IMR-90 (cell line): Measurements from ENCODE around the gene MCAM. TPM values are rescaled to one million over a fixed set of nuclear protein-coding genes. Genes with fewer than 3 reads are reported as not detected.

Experiments used
- ATAC-seq: fragments of 200-7000 bp; cut with Tn5 transposase; 2 replicates; pipeline ENCODE4 v1.9.1; 2020; ENCODE audit warnings: low read depth, mild to moderate bottlenecking, moderate library complexity
- BruUV-seq: library from RNA; stranded (reverse); fragments of 400-500 nt; replicated peaks from 2 replicates; lab custom pipeline; 2021; lab: Mats Ljungman, UMichigan
- CTCF ChIA-PET: fragments of 300-600 bp; formaldehyde crosslinking; extraction: SDS; loops from one replicate; lab custom pipeline; 2021; ENCODE audit warnings: antibody characterized with exemption; lab: Yijun Ruan, JAX
- POLR2A ChIA-PET: fragments of 300-600 bp; sonication (Branson Sonifier 250); formaldehyde crosslinking; loops from one replicate; lab custom pipeline; 2022; ENCODE audit warnings: antibody characterized with exemption; ENCODE audit not compliant: unreplicated experiment; lab: Charles Lee
- DNase-seq: peaks from one replicate; pipeline ENCODE4 v3.0.0; 2013
- H2AFZ ChIP-seq: replicated peaks from 2 replicates; pipeline ENCODE3; 2013; ENCODE audit warnings: low read length, mild to moderate bottlenecking; ENCODE audit not compliant: poor library complexity
- H2AK5ac ChIP-seq: 2 replicates; pipeline ENCODE4 v1.6.1; 2013; ENCODE audit warnings: low read depth, low read length, inconsistent platforms
- H2AK9ac ChIP-seq: replicated peaks from 2 replicates; pipeline ENCODE3; 2013; ENCODE audit warnings: mild to moderate bottlenecking, low read depth, low read length, moderate library complexity; ENCODE audit not compliant: poor library complexity
- H2BK120ac ChIP-seq: 2 replicates; pipeline ENCODE4 v1.6.1; 2013; ENCODE audit warnings: low read depth, low read length, inconsistent platforms
- H2BK15ac ChIP-seq: 3 replicates; pipeline ENCODE4 v1.6.1; 2013; ENCODE audit warnings: low read depth, low read length, inconsistent platforms
- H2BK20ac ChIP-seq: 2 replicates; pipeline ENCODE4 v1.6.1; 2013; ENCODE audit warnings: low read depth, mild to moderate bottlenecking, inconsistent platforms, low read length, moderate library complexity
- H2BK5ac ChIP-seq: 2 replicates; pipeline ENCODE4 v1.6.1; 2013; ENCODE audit warnings: mild to moderate bottlenecking, low read depth, low read length, inconsistent platforms; ENCODE audit not compliant: poor library complexity, severe bottlenecking
- H3K14ac ChIP-seq: replicated peaks from 2 replicates; pipeline ENCODE4 v1.6.1; 2013; ENCODE audit warnings: low read depth, low read length, inconsistent platforms
- H3K18ac ChIP-seq: 2 replicates; pipeline ENCODE4 v1.6.1; 2013; ENCODE audit warnings: low read depth, low read length, control low read depth
- H3K23ac ChIP-seq: 2 replicates; pipeline ENCODE4 v1.6.1; 2013; ENCODE audit warnings: low read depth, low read length, inconsistent platforms
- H3K27ac ChIP-seq: 2 replicates; pipeline ENCODE4 v1.5.1; 2013; ENCODE audit warnings: mild to moderate bottlenecking, control low read depth, low read length; ENCODE audit not compliant: insufficient read depth
- H3K27me3 ChIP-seq: 2 replicates; pipeline ENCODE4 v1.6.1; 2013; ENCODE audit warnings: low read length; ENCODE audit not compliant: control insufficient read depth, insufficient read depth
- H3K36me3 ChIP-seq: 2 replicates; pipeline ENCODE4 v1.6.1; 2013; ENCODE audit warnings: low read length, mixed read lengths; ENCODE audit not compliant: control insufficient read depth, insufficient read depth
- H3K4ac ChIP-seq: 2 replicates; pipeline ENCODE4 v1.6.1; 2013; ENCODE audit warnings: low read depth, low read length, inconsistent platforms
- H3K4me1 ChIP-seq: 2 replicates; pipeline ENCODE4 v1.6.1; 2013; ENCODE audit warnings: low read length, mixed read lengths; ENCODE audit not compliant: control insufficient read depth, insufficient read depth
- H3K4me2 ChIP-seq: 2 replicates; pipeline ENCODE4 v1.6.1; 2013; ENCODE audit warnings: low read depth, mild to moderate bottlenecking, control low read depth, low read length, moderate library complexity
- H3K4me3 ChIP-seq: 2 replicates; pipeline ENCODE4 v1.5.1; 2013; ENCODE audit warnings: low read depth, mild to moderate bottlenecking, control low read depth, low read length, moderate library complexity; ENCODE audit not compliant: insufficient read depth
- H3K56ac ChIP-seq: 2 replicates; pipeline ENCODE4 v1.6.1; 2013; ENCODE audit warnings: low read length, inconsistent platforms; ENCODE audit not compliant: insufficient read depth; ENCODE audit errors: extremely low read depth
- H3K79me1 ChIP-seq, 2 experiments: 2 replicates each; pipeline ENCODE4 v1.6.1; 2013; ENCODE audit warnings: low read length in 2 of 2, inconsistent platforms in 1 of 2, low read depth in 1 of 2
- H3K9ac ChIP-seq: 2 replicates; pipeline ENCODE4 v1.6.1; 2013; ENCODE audit warnings: low read depth, low read length, control low read depth
- H3K9me1 ChIP-seq: 2 replicates; pipeline ENCODE4 v1.6.1; 2013; ENCODE audit warnings: low read length, inconsistent platforms; ENCODE audit not compliant: insufficient read depth
- H3K9me3 ChIP-seq: 2 replicates; pipeline ENCODE4 v1.6.1; 2013; ENCODE audit warnings: low read length; ENCODE audit not compliant: control insufficient read depth, insufficient read depth
- H4K20me1 ChIP-seq: 2 replicates; pipeline ENCODE4 v1.6.1; 2013; ENCODE audit warnings: low read length, inconsistent platforms; ENCODE audit not compliant: insufficient read depth
- H4K5ac ChIP-seq: 2 replicates; pipeline ENCODE4 v1.6.1; 2013; ENCODE audit warnings: mild to moderate bottlenecking, low read depth, low read length, control low read depth
- H4K8ac ChIP-seq, 2 experiments: 2 replicates each; pipeline ENCODE4 v1.6.1; 2013; ENCODE audit warnings: low read depth in 2 of 2, low read length in 2 of 2, control low read depth in 1 of 2, inconsistent platforms in 1 of 2
- H4K91ac ChIP-seq: 2 replicates; pipeline ENCODE4 v1.6.1; 2013; ENCODE audit warnings: low read depth, low read length, inconsistent platforms; ENCODE audit not compliant: insufficient read depth
- CTCF ChIP-seq: conservative IDR thresholded peaks from 2 replicates; pipeline ENCODE4 v1.5.1; 2012; ENCODE audit warnings: mild to moderate bottlenecking, low read depth, low read length, improper control_type of control experiment
- MXI1 ChIP-seq: IDR thresholded peaks from 2 replicates; pipeline ENCODE4 v1.6.1; 2012; ENCODE audit warnings: low read depth, mild to moderate bottlenecking, low read length, moderate library complexity, borderline replicate concordance
- NFE2L2 ChIP-seq: fragments of 150-350 bp; IDR thresholded peaks from 2 replicates; pipeline ENCODE4 v1.6.1; 2016; ENCODE audit warnings: low read depth, mild to moderate bottlenecking, low read length
- RCOR1 ChIP-seq: IDR thresholded peaks from 2 replicates; pipeline ENCODE4 v1.6.1; 2012; ENCODE audit warnings: mild to moderate bottlenecking, low read length, improper control_type of control experiment; ENCODE audit not compliant: insufficient replicate concordance
- SMC3 ChIP-seq: fragments of 150-350 bp; IDR thresholded peaks from 2 replicates; pipeline ENCODE4 v1.6.1; 2016; ENCODE audit warnings: low read depth, mild to moderate bottlenecking, antibody characterized with exemption, low read length, moderate library complexity
- WGBS, 2 experiments: methylation state at CpG; one replicate each; pipeline versions ENCODE4 v1.1.5 to v1.1.7; 2013; ENCODE audit warnings: missing lambda C conversion rate in 2 of 2; ENCODE audit not compliant: insufficient read length in 1 of 2; ENCODE audit errors: extremely low coverage in 2 of 2; 5-methylcytosine and 5-hydroxymethylcytosine counted together
- dilution Hi-C: fragments of 300-500 bp; cut with HindIII; formaldehyde crosslinking; loops from one replicate; pipeline ENCODE4 v1.14.3; 2018; ENCODE audit warnings: low sequenced_read_pairs; ENCODE audit not compliant: unreplicated experiment
- in situ Hi-C: fragments of 300-500 bp; cut with MboI; formaldehyde crosslinking; loops from 3 replicates; pipeline ENCODE4 v1.14.3; 2019; ENCODE audit warnings: low sequenced_read_pairs, inconsistent platforms, mixed read lengths
- intact Hi-C: fragments of 100-400 bp; cut with micrococcal nuclease; formaldehyde crosslinking; loops from 2 replicates; pipeline ENCODE4 v1.10.0; 2022
- polyA plus RNA-seq, 3 experiments: library from polyadenylated mRNA; depleted of rRNA; stranded (reverse); fragments of >200 nt; gene quantifications; 2 replicates each; pipeline ENCODE4 v1.2.3, GENCODE V29; 2012; ENCODE audit warnings: low replicate concordance in 1 of 3
- total RNA-seq: library from RNA; depleted of rRNA; stranded (reverse); fragments of >200 nt; gene quantifications from 2 replicates; pipeline ENCODE4 v1.2.3, GENCODE V29; 2012

Gene MCAM
- total and polyA plus RNA-seq, 2 of the 4 experiments (the other 2 are of a cell fraction) = 95.1 to 131 TPM

- Histone ChIP-seq H3K36me3 (no peaks in the 10 kb centered on the region), H3K18ac (no peak overlapping the region), H2BK5ac (no peak overlapping the region), H4K91ac (no peak overlapping the region), H4K20me1 (no peaks in the 10 kb centered on the region), H3K14ac (no peak overlapping the region), H2AK5ac (no peak overlapping the region), H2BK20ac (no peak overlapping the region), H2BK120ac (no peak overlapping the region), H3K56ac (no peak overlapping the region), H2AK9ac (no peak overlapping the region), H3K27me3 (no peaks in the 10 kb centered on the region), H2AFZ (no peak overlapping the region), H3K9ac (no peak overlapping the region), H3K4ac (no peak overlapping the region), H4K8ac (no peak overlapping the region), H4K5ac (no peak overlapping the region), H3K79me1 (peaks cover 0 to 18% of the 10 kb centered on the region in 2 experiments; a peak in 3 of 4 replicates), H3K27ac (no peak overlapping the region), H2BK15ac (no peak overlapping the region), H3K4me1 (peaks cover 18% of the 10 kb centered on the region), H3K23ac (no peak overlapping the region), H3K4me2 (no peak overlapping the region), H3K4me3 (no peak overlapping the region), H3K9me3 (no peaks in the 10 kb centered on the region), H3K9me1 (peaks cover 9% of the 10 kb centered on the region)
- TF ChIP-seq RCOR1 (no peak), CTCF (no peak), SMC3 (no peak), NFE2L2 (no peak), MXI1 (no peak)
- in situ Hi-C loops = no loop called here
- ChIA-PET POLR2A (interaction anchor here (1.0 kb wide), 1 partner anchor 14 kb away, joined by 3 read pairs; no protein-coding TSS in a partner anchor), CTCF (interaction anchor here (0.7 to 2.1 kb wide), 6 partner anchors 9 to 179 kb away, joined by 3 to 16 read pairs (median 4); no protein-coding TSS in a partner anchor)
- DNase-seq (no peak), ATAC-seq (no peak)
- dilution Hi-C loops = no loop called here
- no CpG with 5 or more reads among the region's 4 CpGs for WGBS, 2 experiments
- no TSS peak for BruUV-seq
- intact Hi-C loops = loop anchor here (5.0 kb wide), 1 partner anchor 177 kb away; the partner anchor contains the start of gene ABCG4
Observed at GRCh38 chr11:119324189-119324588, 7.3 kb upstream of the MCAM start.
